Thyroid gland (tissue), 4 donors: ENCODE data around the gene BARX2.

Experiments used
- CTCF ChIP-seq, 6 experiments: fragments of 200-600 bp in 3 of 6; fragments of 450-650 bp in 3 of 6; sonication (generic) in 3 of 6; IDR thresholded peaks; one replicate each; pipeline ENCODE4 v1.5.1; 2016 to 2019; ENCODE audit warnings: antibody characterized with exemption in 6 of 6, mild to moderate bottlenecking in 2 of 6, inconsistent platforms in 1 of 6, moderate library complexity in 1 of 6
- POLR2A ChIP-seq, 2 donors: fragments of 450-650 bp; IDR thresholded peaks; one replicate each; pipeline ENCODE4 v1.6.1; 2017; ENCODE audit warnings: antibody characterized with exemption in 2 of 2, mild to moderate bottlenecking in 2 of 2, moderate library complexity in 1 of 2

- TF ChIP-seq CTCF (IDR thresholded peaks at IDR 0.05) (no peak), POLR2A (IDR thresholded peaks at IDR 0.05) (no peak)
These were observed 19.1 kb downstream of the BARX2 start for GRCh38 chr11:129394709-129395108.
